ENCODE data around the gene TOR1A.

- TF ChIP-seq CTCF (IDR thresholded peaks at IDR 0.05) = no peak
- no peak for TF ChIP-seq POLR2A (IDR thresholded peaks at IDR 0.05)
Measured at GRCh38 chr9:129823542-129823934, 398 bp downstream of the TOR1A start.
